ENCODE results near the gene CNOT4. TPM values are rescaled to one million over a fixed set of nuclear protein-coding genes. Genes with fewer than 3 reads are reported as not detected.

Gene CNOT4
- total and polyA plus RNA-seq, 2 of the 8 experiments (the other 6 are each of a cell fraction or from before 2014, with no cell fraction given), result 10.9 to 25.8 TPM

DNA sequence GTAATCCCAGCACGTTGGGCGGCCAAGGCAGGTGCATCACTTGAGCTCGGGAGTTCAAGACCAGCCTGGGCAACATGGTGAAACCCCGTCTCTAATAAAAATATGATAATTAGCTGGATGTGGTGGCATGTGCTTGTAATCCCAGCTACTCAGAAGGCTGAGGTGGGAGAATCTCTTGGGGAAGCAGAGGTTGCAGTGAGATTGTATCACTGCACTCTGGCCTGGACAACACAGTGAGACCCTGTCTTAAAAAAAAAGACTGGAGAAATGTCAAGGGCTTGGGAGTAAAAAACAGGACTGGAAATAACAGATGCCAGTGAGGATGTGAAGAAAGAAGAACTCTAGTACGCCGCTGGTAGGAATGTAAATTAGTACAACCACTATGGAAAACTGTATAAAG lies 31.1 kb upstream of the CNOT4 start:
- H3K4me1 ChIP-seq (replicated peaks in 1 of 4; ENCODE audit: control insufficient read depth in 3 of 4, insufficient read depth in 4 of 4, low read length in 3 of 4), result no peaks in the 10 kb centered on the region; a peak in 1 of 7 replicates
- H4K5ac ChIP-seq (ENCODE audit: insufficient read length, low read depth, low read length), result no peak overlapping the region
- no peak overlapping the region for H3K4me2 ChIP-seq (ENCODE audit: insufficient read depth in 1 of 2, low read depth in 2 of 2, low read length in 2 of 2)
- POLR2A ChIA-PET (ENCODE audit: partially characterized antibody), result no interaction called here
- H2BK15ac ChIP-seq (ENCODE audit: low read length), result no peak overlapping the region
- no peak overlapping the region for H4K91ac ChIP-seq (replicated peaks; ENCODE audit: insufficient read length, low read length)
- no peaks in the 10 kb centered on the region for H3K9me3 ChIP-seq (ENCODE audit: insufficient read depth in 2 of 2, low read depth in 1 of 2, low read length in 1 of 2)
- H3K79me2 ChIP-seq (ENCODE audit: control insufficient read depth in 1 of 2, insufficient read depth in 2 of 2, low read length in 2 of 2), result no peaks in the 10 kb centered on the region
- no peak overlapping the region for H3K56ac ChIP-seq (replicated peaks; ENCODE audit: insufficient read length, low read depth, low read length)
- no peak overlapping the region for H3K18ac ChIP-seq (ENCODE audit: extremely low read depth, low read length)
- H2AFZ ChIP-seq (ENCODE audit: low read length), result no peak overlapping the region
- no peak overlapping the region for H2BK12ac ChIP-seq (ENCODE audit: low read depth, low read length)
- H3K27me3 ChIP-seq (replicated peaks in 1 of 4; ENCODE audit: control insufficient read depth in 3 of 4, extremely low read depth in 1 of 4, insufficient read depth in 3 of 4, low read length in 3 of 4), result no peaks in the 10 kb centered on the region
- H3K79me1 ChIP-seq (ENCODE audit: low read depth, low read length), result no peaks in the 10 kb centered on the region
- no peak overlapping the region for H3K4ac ChIP-seq (replicated peaks; ENCODE audit: insufficient read length, low read depth, low read length)
- no peak for DNase-seq (ENCODE audit: low read depth in 1 of 2, low spot score in 2 of 2)
- H4K8ac ChIP-seq (ENCODE audit: extremely low read depth, insufficient read depth, low read length), result no peak overlapping the region
- no peak overlapping the region for H3K9ac ChIP-seq (replicated peaks in 1 of 4; ENCODE audit: extremely low read depth in 1 of 4, low read depth in 3 of 4, low read length in 3 of 4)
- H2BK5ac ChIP-seq (ENCODE audit: low read depth, low read length), result no peak overlapping the region
- no peak overlapping the region for H3K23ac ChIP-seq (ENCODE audit: insufficient read length)
- H3K14ac ChIP-seq (ENCODE audit: insufficient read length), result no peak overlapping the region
- CTCF ChIA-PET (ENCODE audit: partially characterized antibody), result interaction anchor here (0.6 to 1.8 kb wide), 4 partner anchors 17 to 790 kb away, joined by 3 to 4 read pairs (median 3); partner anchors contain the start of gene NUP205
- H2AK5ac ChIP-seq (ENCODE audit: low read depth, low read length), result no peak overlapping the region
- no peaks in the 10 kb centered on the region for H3K36me3 ChIP-seq (ENCODE audit: control insufficient read depth in 2 of 4, insufficient read depth in 4 of 4, low read length in 3 of 4)
- WGBS, 2 experiments (ENCODE audit: extremely low coverage in 1 of 2, insufficient coverage in 1 of 2, insufficient read length in 1 of 2, insufficient replicate concordance in 2 of 2, low coverage in 1 of 2, low lambda C conversion rate in 2 of 2, missing lambda C conversion rate in 1 of 2), result 92% methylated on average over 6 of the region's 6 CpGs; no CpG with 5 or more reads in 1 of the 2 experiments
- H2BK120ac ChIP-seq (replicated peaks; ENCODE audit: low read depth, low read length), result no peak overlapping the region
- H3K23me2 ChIP-seq (ENCODE audit: low read depth, low read length), result no peaks in the 10 kb centered on the region
- no peak for FAIRE-seq
- H4K20me1 ChIP-seq (replicated peaks in 1 of 2; ENCODE audit: control insufficient read depth in 1 of 2, insufficient read depth in 2 of 2, low read length in 2 of 2), result no peaks in the 10 kb centered on the region
- no peak overlapping the region for H3K4me3 ChIP-seq (ENCODE audit: extremely low read depth in 1 of 4, insufficient read depth in 2 of 4, low read depth in 3 of 4, low read length in 4 of 4)
- H2BK20ac ChIP-seq (ENCODE audit: low read length), result no peak overlapping the region
- H3K27ac ChIP-seq (ENCODE audit: low read depth, low read length), result no peak overlapping the region
- no peak for TF ChIP-seq BACH1 (IDR thresholded peaks at IDR 0.05; ENCODE audit: low read length)
- no peak for TF ChIP-seq HDAC2 (IDR thresholded peaks at IDR 0.05; ENCODE audit: borderline replicate concordance in 1 of 2, low read depth in 2 of 2, low read length in 2 of 2)
- no peak for TF ChIP-seq PHF8 (conservative IDR thresholded peaks at IDR 0.05; ENCODE audit: low read depth, low read length)
- no peak for TF ChIP-seq EGR1 (IDR thresholded peaks at IDR 0.05; ENCODE audit: borderline replicate concordance, low read depth, low read length)
- TF ChIP-seq RXRA (IDR thresholded peaks at IDR 0.05; ENCODE audit: insufficient read depth, low read depth, low read length), result no peak
- no peak for TF ChIP-seq RBBP5 (IDR thresholded peaks at IDR 0.05; ENCODE audit: borderline replicate concordance, low read depth, low read length)
- no peak for TF ChIP-seq RFX5 (IDR thresholded peaks at IDR 0.05; ENCODE audit: borderline replicate concordance, low read depth, low read length)
- TF ChIP-seq SP2 (IDR thresholded peaks at IDR 0.05; ENCODE audit: low read length), result no peak
- TF ChIP-seq CBX8 (IDR thresholded peaks at IDR 0.05; ENCODE audit: borderline replicate concordance, low read depth, low read length), result no peak
- TF ChIP-seq, protein P1, sequence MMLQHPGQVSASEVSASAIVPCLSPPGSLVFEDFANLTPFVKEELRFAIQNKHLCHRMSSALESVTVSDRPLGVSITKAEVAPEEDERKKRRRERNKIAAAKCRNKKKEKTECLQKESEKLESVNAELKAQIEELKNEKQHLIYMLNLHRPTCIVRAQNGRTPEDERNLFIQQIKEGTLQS (IDR thresholded peaks at IDR 0.05; ENCODE audit: insufficient read depth, low read depth, low read length), result no peak
- TF ChIP-seq, protein P2, sequence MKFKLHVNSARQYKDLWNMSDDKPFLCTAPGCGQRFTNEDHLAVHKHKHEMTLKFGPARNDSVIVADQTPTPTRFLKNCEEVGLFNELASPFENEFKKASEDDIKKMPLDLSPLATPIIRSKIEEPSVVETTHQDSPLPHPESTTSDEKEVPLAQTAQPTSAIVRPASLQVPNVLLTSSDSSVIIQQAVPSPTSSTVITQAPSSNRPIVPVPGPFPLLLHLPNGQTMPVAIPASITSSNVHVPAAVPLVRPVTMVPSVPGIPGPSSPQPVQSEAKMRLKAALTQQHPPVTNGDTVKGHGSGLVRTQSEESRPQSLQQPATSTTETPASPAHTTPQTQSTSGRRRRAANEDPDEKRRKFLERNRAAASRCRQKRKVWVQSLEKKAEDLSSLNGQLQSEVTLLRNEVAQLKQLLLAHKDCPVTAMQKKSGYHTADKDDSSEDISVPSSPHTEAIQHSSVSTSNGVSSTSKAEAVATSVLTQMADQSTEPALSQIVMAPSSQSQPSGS (IDR thresholded peaks at IDR 0.05; ENCODE audit: low read length), result no peak
